ENCODE data around the gene PCDHB9. TPM values are rescaled to one million over a fixed set of nuclear protein-coding genes. Genes with fewer than 3 reads are reported as not detected.
"Not testable (repeated sequence)": the region's sequence is repeated elsewhere in the genome, so short reads cannot be mapped to it uniquely, and the experiment has no call there.

The PCDHB9 gene
- total RNA-seq: 3.7 TPM

GRCh38 chr5:141186897-141187512 is at the start of gene PCDHB9:
PCDHB9 (plus strand) TSS chr5:141187161; CDS start chr5:141187319, 158 bp downstream.
- DNase-seq (ENCODE audit: extremely low spot score in 2 of 2): no peak
- Histone ChIP-seq H3K36me3 (no peaks in the 10 kb centered on the region), H3K27ac (no peak within 1 kb of the TSS), H3K4me1 (no peaks in the 10 kb centered on the region), H3K27me3 (no peaks in the 10 kb centered on the region), H3K9me3 (peaks cover 26% of the 10 kb centered on the region), H3K4me3 (no peak within 1 kb of the TSS)
- TF ChIP-seq POLR2A (IDR thresholded peaks at IDR 0.05): no peak
- TF ChIP-seq POLR2AphosphoS5 (IDR thresholded peaks at IDR 0.05; ENCODE audit: insufficient read depth in 1 of 2, low read depth in 1 of 2): no peak
- TF ChIP-seq CTCF (IDR thresholded peaks at IDR 0.05): no peak
- intact Hi-C loops (cut with DNase I): no loop called here

DNA sequence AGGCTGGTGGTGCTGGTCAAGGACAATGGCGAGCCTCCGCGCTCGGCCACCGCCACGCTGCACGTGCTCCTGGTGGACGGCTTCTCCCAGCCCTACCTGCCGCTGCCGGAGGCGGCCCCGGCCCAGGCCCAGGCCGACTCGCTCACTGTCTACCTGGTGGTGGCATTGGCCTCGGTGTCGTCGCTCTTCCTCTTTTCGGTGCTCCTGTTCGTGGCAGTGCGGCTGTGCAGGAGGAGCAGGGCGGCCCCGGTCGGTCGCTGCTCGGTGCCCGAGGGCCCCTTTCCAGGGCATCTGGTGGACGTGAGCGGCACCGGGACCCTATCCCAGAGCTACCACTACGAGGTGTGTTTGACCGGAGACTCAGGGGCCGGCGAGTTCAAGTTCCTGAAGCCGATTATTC is 49.6 kb upstream of the PCDHB9 start:
- DNase-seq (ENCODE audit: extremely low spot score in 2 of 2); H3K27ac ChIP-seq; H3K4me1 ChIP-seq; intact Hi-C loops (cut with DNase I); H3K9me3 ChIP-seq; H3K27me3 ChIP-seq; H3K36me3 ChIP-seq; H3K4me3 ChIP-seq: not testable (repeated sequence)

- Histone ChIP-seq H3K27ac (no peak within 1 kb of the TSS), H3K27me3 (no peaks in the 10 kb centered on the region), H3K9me3 (peaks cover 13% of the 10 kb centered on the region), H3K36me3 (no peaks in the 10 kb centered on the region), H3K4me1 (no peaks in the 10 kb centered on the region), H3K4me3 (peak within 1 kb of the TSS in 1 of 2 donors; percentile 8)
- intact Hi-C loops (cut with DNase I): no loop called here
- TF ChIP-seq POLR2AphosphoS5 (IDR thresholded peaks at IDR 0.05; ENCODE audit: insufficient read depth in 1 of 2, low read depth in 1 of 2): no peak
- no peak for TF ChIP-seq POLR2A (IDR thresholded peaks at IDR 0.05)
- TF ChIP-seq CTCF (IDR thresholded peaks at IDR 0.05): no peak
- no peak for DNase-seq (ENCODE audit: extremely low spot score in 2 of 2)
Observed at GRCh38 chr5:141149812-141150211, 37.1 kb upstream of the PCDHB9 start, which contains the start of gene PCDHB6. PCDHB6 (plus strand) TSS chr5:141150057; CDS start chr5:141150258, 201 bp downstream.

- H3K9me3 ChIP-seq: peaks cover 13% of the 10 kb centered on the region
- intact Hi-C loops (cut with DNase I): no loop called here
- no peaks in the 10 kb centered on the region for H3K36me3 ChIP-seq
- H3K27me3 ChIP-seq: no peaks in the 10 kb centered on the region
- H3K27ac ChIP-seq: no peak overlapping the region
- no peaks in the 10 kb centered on the region for H3K4me1 ChIP-seq
- DNase-seq (ENCODE audit: extremely low spot score in 2 of 2): no peak
- peak overlapping the region in 1 of 2 donors; percentile 8 for H3K4me3 ChIP-seq
- TF ChIP-seq POLR2AphosphoS5 (IDR thresholded peaks at IDR 0.05; ENCODE audit: insufficient read depth in 1 of 2, low read depth in 1 of 2): no peak
- TF ChIP-seq CTCF (IDR thresholded peaks at IDR 0.05): no peak
- no peak for TF ChIP-seq POLR2A (IDR thresholded peaks at IDR 0.05)
Observed at GRCh38 chr5:141150224-141150992, 36.6 kb upstream of the PCDHB9 start.

GRCh38 chr5:141150993-141151325 is 36.0 kb upstream of the PCDHB9 start:
- H3K36me3 ChIP-seq: no peaks in the 10 kb centered on the region
- TF ChIP-seq POLR2AphosphoS5 (IDR thresholded peaks at IDR 0.05; ENCODE audit: insufficient read depth in 1 of 2, low read depth in 1 of 2) (no peak), CTCF (IDR thresholded peaks at IDR 0.05) (no peak), POLR2A (IDR thresholded peaks at IDR 0.05) (no peak)
- no peak overlapping the region for H3K27ac ChIP-seq
- no peaks in the 10 kb centered on the region for H3K27me3 ChIP-seq
- intact Hi-C loops (cut with DNase I): no loop called here
- H3K4me3 ChIP-seq: peak overlapping the region in 1 of 2 donors; percentile 8
- H3K4me1 ChIP-seq: no peaks in the 10 kb centered on the region
- H3K9me3 ChIP-seq: peaks cover 13% of the 10 kb centered on the region
- DNase-seq (ENCODE audit: extremely low spot score in 2 of 2): no peak

- intact Hi-C loops (cut with DNase I); H3K27ac ChIP-seq; H3K27me3 ChIP-seq; H3K36me3 ChIP-seq; DNase-seq (ENCODE audit: extremely low spot score in 2 of 2); H3K4me1 ChIP-seq; H3K4me3 ChIP-seq: not testable (repeated sequence)
- H3K9me3 ChIP-seq: peaks cover 18% of the 10 kb centered on the region
Observed at GRCh38 chr5:141151632-141152031, 35.3 kb upstream of the PCDHB9 start.

DNA sequence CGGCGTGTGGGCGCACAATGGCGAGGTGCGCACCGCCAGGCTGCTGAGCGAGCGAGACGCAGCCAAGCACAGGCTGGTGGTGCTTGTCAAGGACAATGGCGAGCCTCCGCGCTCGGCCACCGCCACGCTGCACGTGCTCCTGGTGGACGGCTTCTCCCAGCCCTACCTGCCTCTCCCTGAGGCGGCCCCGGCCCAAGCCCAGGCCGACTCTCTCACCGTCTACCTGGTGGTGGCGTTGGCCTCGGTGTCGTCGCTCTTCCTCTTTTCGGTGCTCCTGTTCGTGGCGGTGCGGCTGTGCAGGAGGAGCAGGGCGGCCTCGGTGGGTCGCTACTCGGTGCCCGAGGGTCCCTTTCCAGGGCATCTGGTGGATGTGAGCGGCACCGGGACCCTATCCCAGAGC is 34.9 kb upstream of the PCDHB9 start:
- H3K4me1 ChIP-seq; H3K36me3 ChIP-seq; H3K27me3 ChIP-seq; H3K27ac ChIP-seq; intact Hi-C loops (cut with DNase I); DNase-seq (ENCODE audit: extremely low spot score in 2 of 2); H3K4me3 ChIP-seq: not testable (repeated sequence)
- H3K9me3 ChIP-seq: peaks cover 19% of the 10 kb centered on the region

All from vagina (tissue), 2 donors.